NCI-H748 treated with DMSO at 0.1 percent for 48 hours (cell line): Measurements from ENCODE around the gene SELENOT.
"Not testable (repeated sequence)": the region's sequence is repeated elsewhere in the genome, so short reads cannot be mapped to it uniquely, and the experiment has no call there.

Source experiments
- DNase-seq: peaks from one replicate; lab custom pipeline; 2025; lab: John Stamatoyannopoulos, UW

SELENOT gene

GRCh38 chr3:150603153-150603979, at the start of gene SELENOT:
Gene SELENOT, plus strand, starts transcription at chr3:150603321. Its CDS starts 42 bp downstream, at chr3:150603363.
- DNase-seq, result peak; percentile 77

DNA sequence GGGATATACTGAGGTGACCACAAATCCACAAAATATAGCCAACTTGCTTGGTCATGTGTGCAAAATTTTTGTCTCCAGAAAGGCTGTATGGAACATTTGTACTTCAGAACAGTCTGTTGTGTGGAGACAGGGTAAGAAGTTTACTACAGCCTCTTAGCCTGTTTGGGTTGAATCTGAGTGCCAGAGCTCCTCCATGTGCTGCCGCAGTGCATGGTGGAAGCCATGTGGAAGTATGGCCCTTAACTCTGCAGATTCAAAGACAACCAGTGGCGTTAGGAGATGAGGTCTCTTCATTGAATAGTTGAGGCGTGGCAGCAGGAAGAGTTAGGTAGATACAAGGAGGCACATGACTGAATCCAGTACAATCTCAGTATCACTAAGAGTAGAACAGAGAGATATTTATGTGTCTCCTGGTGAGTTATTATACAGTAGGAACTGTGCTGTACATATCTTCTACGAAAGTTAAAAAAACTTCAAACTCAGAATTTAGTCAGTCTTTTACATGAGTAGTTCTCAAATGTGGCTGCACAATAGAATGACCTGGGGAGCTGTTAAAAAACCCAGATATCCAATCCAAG, 47.2 kb upstream of the SELENOT start:
- no peak for DNase-seq

- no peak for DNase-seq
Observed at GRCh38 chr3:150556792-150557191, 46.3 kb upstream of the SELENOT start.

GRCh38 chr3:150557725-150558124, 45.4 kb upstream of the SELENOT start:
- no peak for DNase-seq

DNA sequence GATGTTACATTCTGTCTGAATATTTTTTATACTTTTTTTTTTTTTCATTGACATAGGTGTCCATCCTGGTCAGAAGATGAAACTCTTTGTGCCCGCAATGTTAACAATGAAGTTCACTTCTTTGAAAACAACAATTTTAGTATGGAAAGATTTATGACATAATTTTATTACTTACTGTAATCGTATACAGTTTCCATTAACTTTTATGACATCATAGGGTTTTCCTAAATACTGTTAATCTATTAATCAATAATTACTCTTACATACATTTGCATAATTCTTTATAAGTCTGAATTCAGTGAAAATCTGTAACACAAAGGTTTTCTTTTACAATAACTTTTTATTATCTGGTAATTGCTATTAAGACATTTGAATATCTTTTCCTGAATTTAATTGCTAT, 38.9 kb upstream of the SELENOT start:
- no peak for DNase-seq

DNA sequence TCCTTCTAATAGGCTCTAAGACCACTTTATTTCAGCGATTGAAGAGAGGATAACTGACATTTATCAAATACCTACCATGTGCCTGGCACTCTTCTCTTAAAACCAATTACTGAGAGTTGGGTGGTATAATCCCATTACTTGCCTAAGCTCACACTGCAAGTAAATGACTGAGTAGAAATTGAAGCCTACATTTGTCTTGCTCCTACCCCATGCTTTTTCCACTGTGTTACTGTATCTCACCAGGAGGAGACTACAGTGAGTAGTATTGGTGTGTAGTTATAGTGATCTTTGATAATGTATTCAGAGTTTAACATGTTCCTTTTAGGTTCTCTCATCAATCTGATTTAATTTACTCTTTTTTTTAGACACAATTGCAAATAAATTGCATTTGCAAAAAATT, 35.8 kb upstream of the SELENOT start:
- no peak for DNase-seq

DNA sequence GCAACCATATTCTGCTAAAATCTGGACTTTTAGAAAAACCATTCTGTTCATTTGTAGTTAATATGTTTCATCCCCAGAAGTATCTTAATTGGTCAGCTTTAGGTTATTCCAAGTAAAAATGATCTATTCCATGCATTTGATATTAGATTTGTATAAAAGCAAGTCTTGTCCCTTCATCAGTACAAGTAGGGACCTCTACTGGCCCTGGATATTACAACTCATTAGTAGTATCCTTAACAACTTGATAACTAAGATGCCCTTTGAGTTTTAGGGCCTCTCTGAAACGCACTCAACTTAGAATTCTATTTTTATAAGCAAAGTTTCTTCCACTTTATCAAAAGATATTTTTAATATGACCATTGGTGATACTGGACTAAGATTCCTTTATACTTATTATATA, 25.3 kb upstream of the SELENOT start:
- no peak for DNase-seq

GRCh38 chr3:150581174-150581573, 21.9 kb upstream of the SELENOT start:
- no peak for DNase-seq

DNA sequence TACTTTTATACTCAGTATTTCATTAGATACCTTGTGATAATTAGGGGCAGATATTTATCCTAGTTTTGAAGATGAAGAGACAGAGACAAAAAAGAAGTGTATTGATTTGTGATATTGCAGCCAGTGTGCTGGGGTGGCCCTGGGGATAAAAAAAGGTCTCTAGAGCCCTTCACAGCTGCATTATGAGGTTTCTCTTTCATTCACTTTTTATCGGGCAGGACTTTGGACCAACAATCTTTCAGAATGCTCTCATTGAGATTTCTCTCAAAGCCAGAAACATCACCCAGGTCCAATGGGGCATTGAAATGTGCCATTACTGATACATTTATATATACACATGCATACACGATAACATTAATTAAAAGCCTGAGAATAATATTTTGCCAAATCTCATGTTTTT, 20.5 kb upstream of the SELENOT start:
- DNase-seq, result no peak

DNA sequence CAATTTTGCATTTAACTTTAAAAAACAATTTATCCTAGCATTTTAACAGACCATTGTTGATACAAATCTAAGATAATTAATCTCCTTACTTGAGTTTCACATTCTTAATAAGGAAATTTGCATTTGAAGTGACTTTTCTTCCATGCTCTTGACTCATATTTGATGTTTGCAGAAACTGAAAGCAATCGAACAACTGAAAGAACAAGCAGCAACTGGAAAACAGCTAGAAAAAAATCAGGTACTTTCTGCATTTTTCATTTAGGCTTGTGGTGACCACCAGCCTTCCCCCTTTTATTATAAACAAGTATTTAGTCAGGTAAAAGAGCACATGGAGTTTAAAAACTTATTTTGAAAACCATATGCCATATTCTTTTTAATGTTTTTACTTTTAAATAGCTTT, 20.1 kb upstream of the SELENOT start:
- DNase-seq, result no peak

- DNase-seq, result no peak
Observed at GRCh38 chr3:150588027-150588830, 14.9 kb upstream of the SELENOT start.

DNA sequence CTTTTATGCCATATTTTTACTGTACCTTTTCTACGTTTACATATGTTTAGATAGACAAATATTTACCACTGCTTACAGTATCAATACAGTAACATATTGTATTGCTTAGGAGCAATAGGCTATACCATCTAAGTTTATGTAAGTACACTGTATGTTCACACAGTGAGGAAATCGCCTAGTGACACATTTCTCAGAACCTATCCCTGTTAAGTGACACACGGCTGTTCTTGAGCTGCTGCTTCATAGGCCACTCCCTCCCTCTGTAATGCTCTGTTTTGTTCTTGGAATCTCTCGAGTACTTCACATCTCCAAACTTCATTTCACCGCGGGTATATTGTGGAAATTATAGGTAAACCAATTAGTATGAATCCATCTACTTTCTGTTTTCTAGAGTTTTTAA, 13.4 kb upstream of the SELENOT start:
- no peak for DNase-seq

DNA sequence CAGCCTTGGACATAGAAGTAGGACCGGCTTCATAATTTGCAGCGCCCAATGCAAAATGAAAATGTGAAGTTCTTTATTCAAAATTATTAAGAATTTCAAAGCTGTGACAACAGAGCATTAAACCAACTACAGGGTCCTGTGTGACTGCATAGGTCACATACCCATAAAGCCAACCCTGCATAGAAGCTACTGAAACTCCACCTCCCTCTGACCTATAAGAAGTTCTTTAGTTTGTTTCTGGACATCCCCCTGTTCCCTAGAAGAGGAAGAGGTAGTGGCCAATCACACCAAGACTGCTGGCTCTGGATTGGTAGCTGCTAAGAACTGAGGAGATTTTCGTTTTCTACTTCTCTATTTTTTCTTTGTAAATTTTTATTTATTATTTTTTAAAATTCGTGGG, 9.0 kb upstream of the SELENOT start:
- no peak for DNase-seq

DNA sequence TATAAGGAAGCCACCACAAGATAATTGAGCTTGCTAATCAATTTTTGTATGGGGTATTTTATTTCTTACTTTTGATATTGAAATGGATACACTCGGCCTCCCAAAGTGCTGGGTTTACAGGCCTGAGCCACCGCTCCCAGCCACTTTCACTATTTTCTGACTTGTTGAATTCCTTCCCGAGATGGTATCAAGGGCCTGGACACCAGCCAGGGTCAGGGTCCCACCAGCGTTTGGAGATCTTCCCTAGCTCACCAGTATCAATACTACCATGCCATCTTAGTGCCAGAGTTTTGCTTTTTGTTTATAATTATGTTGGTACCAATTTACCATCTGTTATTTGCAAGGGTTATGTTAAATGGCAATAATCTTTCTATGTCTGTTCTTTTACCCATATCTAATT, 5.5 kb upstream of the SELENOT start:
- no peak for DNase-seq

GRCh38 chr3:150599611-150600297, 3.4 kb upstream of the SELENOT start:
- no peak for DNase-seq

DNA sequence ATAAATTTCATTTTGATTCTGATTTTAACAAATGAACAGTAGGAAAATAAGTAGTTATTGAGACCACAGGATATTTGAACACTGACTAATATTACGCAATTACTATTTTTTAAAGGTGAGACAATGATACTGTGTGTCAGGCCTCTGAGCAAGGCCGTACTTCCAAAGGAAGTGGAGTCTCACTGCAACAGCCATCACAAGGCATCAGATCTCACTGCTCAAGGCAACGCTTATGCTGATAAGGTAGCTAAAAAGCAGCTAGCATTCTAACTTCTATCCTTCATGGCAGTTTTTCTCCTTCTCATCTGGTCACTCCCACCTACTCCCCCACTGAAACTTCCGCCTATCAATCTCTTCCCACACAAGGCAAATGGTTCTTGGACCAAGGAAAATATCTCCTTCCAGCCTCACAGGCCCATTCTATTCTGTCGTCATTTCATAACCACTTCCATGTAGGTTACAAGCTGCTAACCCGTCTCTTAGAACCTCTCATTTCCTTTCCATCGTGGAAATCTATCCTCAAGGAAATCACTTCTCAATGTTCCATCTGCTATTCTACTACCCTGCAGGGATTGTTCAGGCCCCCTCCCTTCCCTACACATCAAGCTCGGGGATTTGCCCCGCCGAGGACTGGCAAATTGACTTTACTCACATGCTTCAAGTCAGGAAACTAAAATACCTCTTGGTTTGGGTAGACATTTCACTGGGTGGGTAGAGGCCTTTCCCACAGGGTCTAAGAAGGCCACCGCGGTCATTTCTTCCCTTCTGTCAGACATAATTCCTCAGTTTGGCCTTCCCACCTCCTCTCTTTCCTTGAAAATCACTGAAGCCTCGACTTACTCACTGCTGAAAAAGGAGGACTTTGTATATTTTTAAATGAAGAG, 2.2 kb upstream of the SELENOT start:
- not testable (repeated sequence) for DNase-seq

DNA sequence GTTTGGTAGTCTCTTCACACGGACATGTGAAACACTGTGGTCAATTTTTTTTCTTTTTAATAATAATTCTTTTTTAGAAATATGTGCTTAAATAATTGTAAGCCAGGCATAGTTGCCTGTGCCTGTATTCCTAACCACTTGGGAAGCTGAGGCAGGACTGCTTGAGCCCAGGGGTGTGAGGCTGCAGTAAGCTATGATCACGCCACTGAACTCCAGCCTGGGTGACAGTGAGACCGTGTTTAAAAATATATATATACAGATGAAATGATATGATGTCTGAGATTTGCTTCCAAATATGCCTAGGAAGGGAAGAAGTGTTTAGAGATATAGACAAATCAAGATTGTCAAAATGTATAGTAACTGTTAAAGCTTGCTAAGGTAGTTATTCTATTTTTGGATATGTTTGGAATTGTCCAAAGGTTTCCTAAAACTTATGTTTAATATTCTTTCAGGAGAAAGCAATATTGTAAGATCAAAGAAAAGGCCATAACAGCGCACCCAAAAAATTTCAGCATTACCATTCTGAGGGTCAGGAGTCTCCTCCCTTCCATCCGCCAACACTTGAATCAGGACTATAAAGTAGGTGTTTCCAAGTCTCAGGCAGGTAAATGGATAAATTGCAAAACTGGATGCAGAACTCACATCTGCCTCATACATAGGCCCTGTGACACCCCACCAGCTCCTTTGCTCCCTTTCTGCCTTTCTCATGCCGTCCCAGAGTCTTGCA, 532 bp upstream of the SELENOT start:
- DNase-seq, result no peak

GRCh38 chr3:150603980-150604319, 829 bp downstream of the SELENOT start:
- DNase-seq, result peak; percentile 1

DNA sequence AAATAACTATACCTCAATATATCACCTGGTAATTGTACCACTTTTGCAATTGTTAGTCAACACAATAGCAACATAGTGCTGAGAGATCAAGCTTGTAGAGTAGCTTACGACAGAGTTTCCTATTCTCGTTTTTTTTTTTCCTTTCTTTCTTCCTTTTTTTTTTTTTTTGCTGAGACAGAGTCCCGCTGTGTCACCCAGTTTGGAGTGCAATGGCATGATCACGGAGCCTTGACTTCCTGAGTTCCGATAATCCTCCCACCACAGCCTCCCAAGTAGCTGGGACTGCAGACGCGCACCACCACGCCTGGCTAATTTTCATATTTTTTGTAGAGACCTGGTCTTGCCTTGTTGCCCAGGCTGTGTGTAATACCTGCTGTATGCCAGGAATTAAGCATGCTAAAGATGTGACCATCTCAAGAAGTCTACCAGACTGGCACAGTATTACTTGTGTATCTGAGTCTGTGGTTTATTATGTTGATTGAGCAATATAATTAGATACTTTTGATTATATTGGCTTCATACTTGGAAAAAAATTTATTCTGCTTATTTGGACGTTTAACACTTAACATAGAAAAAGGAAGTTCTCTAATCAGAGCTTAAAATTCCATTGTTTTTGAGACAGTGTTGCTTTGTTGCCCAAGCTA, 3.0 kb downstream of the SELENOT start:
- no peak for DNase-seq
